ENCODE data around the gene FGF18.

FGF18 gene

DNA sequence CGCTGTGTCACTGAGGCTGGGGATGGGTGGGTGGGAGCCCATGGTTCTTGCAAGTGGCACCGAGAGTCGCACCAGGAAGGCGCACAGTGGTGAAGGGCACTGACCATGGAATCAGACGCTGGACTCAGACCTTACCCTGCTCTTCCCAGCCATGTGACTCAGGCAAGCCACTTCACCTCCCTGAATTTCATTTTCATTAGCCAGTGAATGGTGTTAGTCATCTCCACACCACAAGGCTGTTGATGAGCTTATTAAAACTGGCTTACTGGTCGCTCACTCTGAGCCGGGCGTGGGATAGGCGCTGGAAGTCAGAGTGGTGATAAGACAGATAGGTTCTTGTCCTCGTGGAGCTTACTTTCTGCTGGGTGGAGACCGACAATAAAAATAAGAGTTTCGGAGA, 25.1 kb downstream of the FGF18 start:
- TF ChIP-seq, protein P1, sequence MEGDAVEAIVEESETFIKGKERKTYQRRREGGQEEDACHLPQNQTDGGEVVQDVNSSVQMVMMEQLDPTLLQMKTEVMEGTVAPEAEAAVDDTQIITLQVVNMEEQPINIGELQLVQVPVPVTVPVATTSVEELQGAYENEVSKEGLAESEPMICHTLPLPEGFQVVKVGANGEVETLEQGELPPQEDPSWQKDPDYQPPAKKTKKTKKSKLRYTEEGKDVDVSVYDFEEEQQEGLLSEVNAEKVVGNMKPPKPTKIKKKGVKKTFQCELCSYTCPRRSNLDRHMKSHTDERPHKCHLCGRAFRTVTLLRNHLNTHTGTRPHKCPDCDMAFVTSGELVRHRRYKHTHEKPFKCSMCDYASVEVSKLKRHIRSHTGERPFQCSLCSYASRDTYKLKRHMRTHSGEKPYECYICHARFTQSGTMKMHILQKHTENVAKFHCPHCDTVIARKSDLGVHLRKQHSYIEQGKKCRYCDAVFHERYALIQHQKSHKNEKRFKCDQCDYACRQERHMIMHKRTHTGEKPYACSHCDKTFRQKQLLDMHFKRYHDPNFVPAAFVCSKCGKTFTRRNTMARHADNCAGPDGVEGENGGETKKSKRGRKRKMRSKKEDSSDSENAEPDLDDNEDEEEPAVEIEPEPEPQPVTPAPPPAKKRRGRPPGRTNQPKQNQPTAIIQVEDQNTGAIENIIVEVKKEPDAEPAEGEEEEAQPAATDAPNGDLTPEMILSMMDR (conservative IDR thresholded peaks at IDR 0.05; ENCODE audit: control insufficient read depth, insufficient read depth, low read depth, low read length), result no peak
- H3K4me3 ChIP-seq (ENCODE audit: control insufficient read depth, low read depth, low read length), result no peak overlapping the region

DNA sequence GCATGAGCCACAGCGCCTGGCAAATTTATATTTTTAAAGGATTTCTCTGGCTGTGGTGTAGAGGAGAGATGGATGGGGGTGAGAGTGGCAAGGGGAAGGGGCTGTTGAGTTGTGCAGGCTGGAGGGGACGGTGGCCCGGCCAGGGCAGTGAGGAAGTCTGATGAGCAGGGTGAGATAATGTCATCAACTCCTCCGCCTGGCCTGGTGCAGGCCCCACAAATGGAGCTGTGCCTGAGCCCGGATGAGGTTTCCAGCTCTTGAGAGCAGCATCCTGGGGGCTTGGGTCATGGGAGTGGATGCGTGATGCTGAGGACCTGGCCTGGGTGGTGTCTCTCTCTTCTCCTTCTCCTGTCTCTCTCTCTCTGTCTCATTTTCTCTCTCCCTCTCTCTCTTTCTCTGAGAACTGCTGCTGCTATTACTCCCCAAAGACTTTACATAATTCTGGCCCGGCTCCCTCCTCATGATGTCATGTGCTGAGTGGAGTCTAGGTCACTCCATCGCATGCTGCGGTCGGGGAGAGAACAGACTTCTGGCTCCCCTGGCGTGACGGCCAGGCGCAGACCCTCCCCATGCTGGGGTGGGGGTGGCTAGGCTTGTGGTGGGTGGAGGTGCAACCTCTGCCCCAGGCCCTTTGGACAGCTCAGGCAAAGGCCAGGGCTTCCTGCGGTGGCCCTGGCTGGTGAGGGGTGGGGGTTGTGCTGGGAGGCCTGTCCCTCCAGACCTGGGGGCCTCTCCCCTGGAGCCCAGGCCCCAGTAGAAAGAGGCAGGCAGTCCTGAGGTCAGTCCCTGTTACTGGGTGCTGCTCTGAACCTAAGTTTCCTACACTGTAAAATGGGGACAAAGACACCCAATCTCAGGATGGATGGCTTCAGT, 26.4 kb downstream of the FGF18 start:
- peak; percentile 91 for DNase-seq (ENCODE audit: low read depth)
- TF ChIP-seq, protein P1 (conservative IDR thresholded peaks at IDR 0.05; ENCODE audit: control insufficient read depth, insufficient read depth, low read depth, low read length), result no peak
- no peak overlapping the region for H3K4me3 ChIP-seq (ENCODE audit: control insufficient read depth, low read depth, low read length)

More for the DNA sequence above, 25.1 kb downstream of the FGF18 start:
- DNase-seq (ENCODE audit: low read depth), result peak; percentile 51

DNA sequence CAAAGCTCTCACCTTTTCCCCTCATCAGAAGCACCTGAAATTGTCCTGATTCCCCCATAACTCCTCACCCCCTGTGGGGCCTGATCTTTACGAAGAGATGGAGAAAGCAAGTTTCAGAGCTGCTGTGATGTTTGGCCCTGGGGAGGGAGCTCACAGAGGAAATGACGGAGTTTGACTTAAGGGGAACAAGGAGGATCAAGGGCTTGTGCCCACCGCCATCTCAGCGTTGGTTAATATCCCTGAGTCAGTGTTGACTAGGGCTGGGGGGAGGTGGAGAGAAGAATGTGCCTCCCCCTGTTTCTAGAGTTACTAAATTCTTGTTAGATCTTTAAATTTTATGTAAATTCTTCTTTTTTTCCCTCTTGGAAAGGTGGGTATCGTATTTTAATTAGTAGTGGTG, 27.8 kb downstream of the FGF18 start:
- TF ChIP-seq, protein P1 (conservative IDR thresholded peaks at IDR 0.05; ENCODE audit: control insufficient read depth, insufficient read depth, low read depth, low read length), result no peak
- H3K4me3 ChIP-seq (ENCODE audit: control insufficient read depth, low read depth, low read length), result no peak overlapping the region
- peak; percentile 37 for DNase-seq (ENCODE audit: low read depth)

DNA sequence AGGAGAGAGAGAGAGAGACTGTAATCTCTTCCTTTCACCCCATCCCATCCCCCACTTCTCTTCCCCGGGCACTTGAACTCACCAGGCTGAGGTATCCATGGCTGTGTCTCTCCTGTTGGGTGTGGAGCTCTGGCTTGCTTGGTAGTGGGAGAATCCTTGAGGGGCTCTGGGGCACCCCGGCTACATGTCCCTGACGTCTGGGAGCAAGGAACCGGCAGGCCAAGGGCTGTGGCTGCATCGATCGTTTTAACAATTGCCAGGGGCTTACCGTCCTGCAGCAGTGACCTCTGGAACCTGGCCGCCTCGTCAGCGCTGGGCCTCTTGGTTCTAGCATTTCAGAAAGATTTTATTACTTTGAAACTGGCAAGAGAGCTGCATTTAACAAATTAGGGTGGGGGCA, 30.0 kb downstream of the FGF18 start:
- TF ChIP-seq, protein P1 (conservative IDR thresholded peaks at IDR 0.05; ENCODE audit: control insufficient read depth, insufficient read depth, low read depth, low read length), result no peak
- DNase-seq (ENCODE audit: low read depth), result no peak
- no peak overlapping the region for H3K4me3 ChIP-seq (ENCODE audit: control insufficient read depth, low read depth, low read length)

DNA sequence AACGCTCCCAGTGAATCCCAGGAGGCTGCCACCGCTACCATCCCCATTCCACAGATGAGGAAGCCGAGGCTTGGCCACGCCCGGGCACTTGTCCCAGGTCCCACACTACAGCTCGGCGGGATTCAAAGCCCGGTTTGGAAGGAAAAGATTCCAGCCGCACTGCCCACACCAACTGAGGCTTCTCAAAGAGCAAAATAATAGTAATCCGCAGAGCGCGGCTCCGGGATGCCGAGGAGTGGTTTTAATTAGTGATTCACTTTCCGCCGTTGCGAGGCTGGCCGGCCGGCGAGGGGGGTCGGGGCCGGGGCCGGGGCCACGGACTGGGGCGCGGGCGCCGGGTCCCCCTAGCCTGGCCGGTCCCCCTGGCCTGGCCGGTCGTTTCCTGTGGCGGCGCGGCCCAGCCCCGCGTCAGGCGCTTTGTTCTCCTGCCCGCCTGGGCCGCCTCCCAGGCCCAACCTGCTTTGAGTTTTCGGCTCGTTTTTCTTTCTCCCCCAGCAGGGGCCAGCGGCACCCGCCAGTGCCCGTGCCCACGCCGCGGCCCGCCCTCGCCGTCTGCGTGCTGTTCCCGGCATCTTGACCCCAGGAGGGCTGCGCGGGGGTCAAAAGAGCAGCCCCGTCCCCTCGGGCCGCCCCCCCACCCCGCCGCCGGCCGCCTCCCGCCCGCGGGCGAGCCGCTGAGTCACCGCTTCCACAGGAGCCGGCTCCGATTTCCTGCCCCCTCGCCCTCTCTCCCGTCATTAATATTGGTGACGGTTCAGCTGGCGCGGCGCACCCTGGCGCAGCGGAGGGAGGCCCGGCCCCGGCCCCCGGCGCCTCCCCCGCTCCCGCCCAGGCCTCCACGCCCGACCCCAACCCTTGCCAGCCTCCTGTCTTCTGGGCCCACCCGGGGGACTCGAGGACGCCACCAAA, 31.2 kb downstream of the FGF18 start:
- peak; percentile 83 for DNase-seq (ENCODE audit: low read depth)
- TF ChIP-seq, protein P1 (conservative IDR thresholded peaks at IDR 0.05; ENCODE audit: control insufficient read depth, insufficient read depth, low read depth, low read length), result no peak
- peak overlapping the region; percentile 27 for H3K4me3 ChIP-seq (ENCODE audit: control insufficient read depth, low read depth, low read length)

DNA sequence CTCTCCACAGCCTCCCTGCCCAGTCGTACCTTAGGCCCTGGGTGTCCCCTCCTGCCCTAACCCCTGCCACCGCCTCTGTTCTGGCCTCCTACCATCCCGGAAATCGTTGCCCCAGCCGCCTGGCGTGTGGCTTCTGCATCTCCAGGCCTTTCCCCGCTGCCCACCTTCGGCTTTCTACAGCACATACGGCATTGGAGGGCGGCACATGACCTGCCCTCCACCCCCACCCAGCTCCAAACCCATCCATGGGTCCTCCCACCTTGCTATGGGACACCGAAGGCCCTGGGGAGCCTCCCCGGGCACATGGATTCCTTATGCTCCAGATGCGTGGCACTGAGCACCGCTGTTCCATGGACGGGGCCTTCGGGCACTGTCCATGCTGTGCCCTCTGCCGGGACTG, 32.0 kb downstream of the FGF18 start:
- peak overlapping the region; percentile 16 for H3K4me3 ChIP-seq (ENCODE audit: control insufficient read depth, low read depth, low read length)
- no peak for DNase-seq (ENCODE audit: low read depth)
- TF ChIP-seq, protein P1 (conservative IDR thresholded peaks at IDR 0.05; ENCODE audit: control insufficient read depth, insufficient read depth, low read depth, low read length), result no peak
